ENCODE data around the gene CEACAM19.

- TF ChIP-seq GATA3 (IDR thresholded peaks at IDR 0.05; ENCODE audit: low read depth, low read length): no peak
- TF ChIP-seq GATA2 (IDR thresholded peaks at IDR 0.05; ENCODE audit: low read depth, low read length): no peak
These were observed 42.5 kb upstream of the CEACAM19 start for GRCh38 chr19:44628793-44629192.

Data from SH-SY5Y (cell line).